Spleen (tissue), 11 donors: ENCODE results near the gene RAB3D. TPM values are rescaled to one million over a fixed set of nuclear protein-coding genes. Genes with fewer than 3 reads are reported as not detected.

Experiments
- DNase-seq: peaks from one replicate; pipeline ENCODE4 v3.0.0-alpha.2; 2020
- H3K27ac ChIP-seq, 8 donors: fragments of 200-600 bp; sonication (generic) in 7 of 8; 1 replicate in 4 of 8; 2 replicates in 4 of 8; pipeline versions ENCODE4 v1.5.0 to v1.8.0; 2016 to 2021; ENCODE audit warnings: inconsistent platforms in 4 of 8, mild to moderate bottlenecking in 4 of 8, moderate library complexity in 1 of 8
- H3K27me3 ChIP-seq, 7 donors: fragments of 200-600 bp; sonication (generic) in 6 of 7; replicated peaks in 1 of 7; 1 replicate in 4 of 7; 2 replicates in 3 of 7; pipeline versions ENCODE4 v1.5.0 to v1.8.0; 2016 to 2021; ENCODE audit warnings: inconsistent platforms in 3 of 7, mild to moderate bottlenecking in 1 of 7
- H3K36me3 ChIP-seq, 6 donors: fragments of 200-600 bp; sonication (generic) in 5 of 6; 1 replicate in 4 of 6; 2 replicates in 2 of 6; pipeline versions ENCODE4 v1.5.0 to v1.8.0; 2016 to 2021; ENCODE audit warnings: inconsistent platforms in 2 of 6
- H3K4me1 ChIP-seq, 6 donors: fragments of 200-600 bp; sonication (generic) in 5 of 6; 1 replicate in 3 of 6; 2 replicates in 3 of 6; pipeline versions ENCODE4 v1.5.0 to v1.8.0; 2016 to 2021; ENCODE audit warnings: inconsistent platforms in 3 of 6
- H3K4me3 ChIP-seq, 8 donors: fragments of 200-600 bp; sonication (generic) in 7 of 8; 1 replicate in 4 of 8; 2 replicates in 4 of 8; pipeline versions ENCODE4 v1.5.0 to v1.8.0; 2016 to 2021; ENCODE audit warnings: inconsistent platforms in 4 of 8, mild to moderate bottlenecking in 4 of 8, moderate library complexity in 2 of 8
- H3K9me3 ChIP-seq, 8 donors: fragments of 200-600 bp; sonication (generic) in 7 of 8; 1 replicate in 4 of 8; 2 replicates in 4 of 8; pipeline versions ENCODE4 v1.5.0 to v1.8.0; 2016 to 2021; ENCODE audit warnings: inconsistent platforms in 4 of 8
- POLR2A ChIP-seq, 3 donors: fragments of 450-650 bp; IDR thresholded peaks; one replicate each; pipeline ENCODE4 v1.5.1; 2017; ENCODE audit warnings: antibody characterized with exemption in 3 of 3, mild to moderate bottlenecking in 1 of 3
- POLR2AphosphoS5 ChIP-seq, 3 donors: sonication (generic); formaldehyde crosslinking; IDR thresholded peaks; one replicate each; pipeline ENCODE4 v1.5.1; 2017; ENCODE audit warnings: antibody characterized with exemption in 3 of 3
- WGBS, 5 donors: extraction: QIAGEN DNeasy Blood & Tissue Kit in 3 of 5; methylation state at CpG; one replicate each; pipeline versions ENCODE4 v1.1.5 to v1.1.7; 2013 to 2018; 5-methylcytosine and 5-hydroxymethylcytosine counted together
- intact Hi-C: fragments of 100-400 bp; cut with DNase I; formaldehyde crosslinking; loops from one replicate; pipeline ENCODE4 v1.15.0; 2023; ENCODE audit warnings: low total_unique reads
- polyA plus RNA-seq, 3 donors: library from polyadenylated mRNA; stranded (reverse); fragments of 200-250 nt; gene quantifications; one replicate each; pipeline ENCODE4 v1.2.1, GENCODE V29; 2013
- total RNA-seq, 7 donors: library from RNA; depleted of rRNA in 3 of 7; stranded (reverse); fragments of >200 nt in 3 of 7; fragmentation: NEBNext Ultra II Directional in 4 of 7; extraction: Animal tissue kit (Norgen Biotek cat#: 25700) in 4 of 7; gene quantifications; one replicate each; pipeline versions ENCODE4 v1.1.0 to v1.2.1, GENCODE V29; 2016 to 2021
- TF ChIP-seq, protein P1 (sequence below), 11 experiments: fragments of 200-600 bp in 7 of 11; fragments of 450-650 bp in 4 of 11; sonication (generic) in 4 of 11; IDR thresholded peaks in 8 of 11; conservative IDR thresholded peaks in 3 of 11; 1 replicate in 7 of 11; 2 replicates in 4 of 11; pipeline versions ENCODE4 v1.4.0 to v1.8.0; 2016 to 2021; ENCODE audit warnings: antibody characterized with exemption in 11 of 11, inconsistent platforms in 4 of 11, mild to moderate bottlenecking in 1 of 11
- donor health status: healthy with polysubstance abuse.
- donor health status: DM: no; HTN: no; CAD: no; lungs with moderate emphysema.
- donor health status: DM: no; HTN: no; CAD: no.
- donor health status: Bipolar disorder and iron deficiency.
- donor health status: healthy.
- donor health status: DM: no; HTN: no; CAD: no.
- donor health status: DM: yes; HTN: yes; CAD: no.

Gene RAB3D
- total and polyA plus RNA-seq, 10 donors: 2.5 to 51.3 (median 33.5) TPM

- Histone ChIP-seq H3K4me1 (peaks cover 19 to 47% (median 36%) of the 10 kb centered on the region in 6 donors), H3K27ac (peak overlapping the region in 1 of 8 donors; percentile 95), H3K4me3 (no peak overlapping the region), H3K27me3 (no peaks in the 10 kb centered on the region), H3K9me3 (peaks cover 0 to 10% (median 8%) of the 10 kb centered on the region in 8 donors), H3K36me3 (peaks cover 0 to 25% (median 0%) of the 10 kb centered on the region in 6 donors)
- DNase-seq: no peak
- TF ChIP-seq, protein P1, sequence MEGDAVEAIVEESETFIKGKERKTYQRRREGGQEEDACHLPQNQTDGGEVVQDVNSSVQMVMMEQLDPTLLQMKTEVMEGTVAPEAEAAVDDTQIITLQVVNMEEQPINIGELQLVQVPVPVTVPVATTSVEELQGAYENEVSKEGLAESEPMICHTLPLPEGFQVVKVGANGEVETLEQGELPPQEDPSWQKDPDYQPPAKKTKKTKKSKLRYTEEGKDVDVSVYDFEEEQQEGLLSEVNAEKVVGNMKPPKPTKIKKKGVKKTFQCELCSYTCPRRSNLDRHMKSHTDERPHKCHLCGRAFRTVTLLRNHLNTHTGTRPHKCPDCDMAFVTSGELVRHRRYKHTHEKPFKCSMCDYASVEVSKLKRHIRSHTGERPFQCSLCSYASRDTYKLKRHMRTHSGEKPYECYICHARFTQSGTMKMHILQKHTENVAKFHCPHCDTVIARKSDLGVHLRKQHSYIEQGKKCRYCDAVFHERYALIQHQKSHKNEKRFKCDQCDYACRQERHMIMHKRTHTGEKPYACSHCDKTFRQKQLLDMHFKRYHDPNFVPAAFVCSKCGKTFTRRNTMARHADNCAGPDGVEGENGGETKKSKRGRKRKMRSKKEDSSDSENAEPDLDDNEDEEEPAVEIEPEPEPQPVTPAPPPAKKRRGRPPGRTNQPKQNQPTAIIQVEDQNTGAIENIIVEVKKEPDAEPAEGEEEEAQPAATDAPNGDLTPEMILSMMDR (IDR thresholded peaks at IDR 0.05 in 8 of 11, conservative IDR thresholded peaks at IDR 0.05 in 3 of 11): no peak
- no peak for TF ChIP-seq POLR2AphosphoS5 (IDR thresholded peaks at IDR 0.05)
- no peak for TF ChIP-seq POLR2A (IDR thresholded peaks at IDR 0.05)
- 69 to 77% (median 75%) methylated on average over 6 to 7 of the region's 7 CpGs for WGBS, 5 donors
- intact Hi-C loops: no loop called here
These were observed 8.1 kb upstream of the RAB3D start for GRCh38 chr19:11347546-11348039.

- peaks cover 19 to 49% (median 36%) of the 10 kb centered on the region in 6 donors for H3K4me1 ChIP-seq
- 0 to 1% (median 1%) methylated on average over 37 to 50 of the region's 50 CpGs for WGBS, 5 donors
- H3K27ac ChIP-seq: peak within 1 kb of the TSS; percentile 43 to 95 (median 86)
- intact Hi-C loops: no loop called here
- TF ChIP-seq POLR2A (IDR thresholded peaks at IDR 0.05): peak in 2 of 3 donors; percentile 7 to 9
- TF ChIP-seq POLR2AphosphoS5 (IDR thresholded peaks at IDR 0.05): peak; percentile 80 to 85 (median 84)
- TF ChIP-seq, protein P1 (IDR thresholded peaks at IDR 0.05 in 8 of 11, conservative IDR thresholded peaks at IDR 0.05 in 3 of 11): peak in 5 of 11 experiments; percentile 12 to 38 (median 21)
- no peaks in the 10 kb centered on the region for H3K27me3 ChIP-seq
- peaks cover 0 to 37% (median 0%) of the 10 kb centered on the region in 6 donors for H3K36me3 ChIP-seq
- H3K9me3 ChIP-seq: peaks cover 0 to 10% (median 8%) of the 10 kb centered on the region in 8 donors
- DNase-seq: peak; percentile 98
- peak within 1 kb of the TSS; percentile 54 to 91 (median 64) for H3K4me3 ChIP-seq
These were observed 6.9 kb upstream of the RAB3D start, which contains the start of the genes CCDC159 and TMEM205 for GRCh38 chr19:11346104-11346940. TSS of gene CCDC159 (plus strand) at chr19:11346519. CDS start at chr19:11346607, 88 bp downstream. TSS of gene TMEM205 (minus strand) at chr19:11346268. CDS start at chr19:11345619, 649 bp downstream.

DNA sequence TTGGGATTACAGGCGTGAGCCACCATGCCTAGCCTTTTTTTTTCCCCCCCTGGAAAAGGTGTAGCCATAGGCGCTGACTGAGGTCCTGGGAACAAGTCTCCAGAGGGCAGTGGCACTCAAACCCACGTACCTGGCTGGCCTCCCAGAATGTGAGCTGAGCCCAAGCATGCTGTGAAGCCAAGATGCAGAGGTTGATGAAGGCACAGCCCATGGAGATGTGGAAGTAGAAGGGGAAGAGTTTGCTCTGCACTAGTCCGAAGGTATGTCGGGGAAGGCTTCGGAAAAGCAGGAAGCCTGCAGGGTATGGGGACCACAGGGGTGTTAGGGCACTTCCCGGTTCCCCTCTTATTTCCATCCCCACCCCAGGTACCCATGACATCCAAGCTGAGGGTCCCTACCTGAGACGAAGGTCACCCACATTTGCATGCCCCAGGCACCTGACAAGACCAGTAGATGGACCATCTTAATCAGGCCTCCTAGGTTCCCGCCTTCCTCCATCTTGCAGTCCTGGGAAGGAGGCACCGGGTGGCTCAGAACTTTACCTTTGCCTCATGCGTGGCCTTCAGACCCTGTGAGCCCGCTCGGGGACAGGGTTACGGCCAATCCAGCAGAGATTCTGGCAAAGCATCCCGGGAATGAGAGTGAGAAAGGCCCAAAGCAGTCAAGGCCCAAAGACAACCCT lies 5.8 kb upstream of the RAB3D start:
- Histone ChIP-seq H3K27ac (peak overlapping the region in 7 of 8 donors; percentile 77 to 95 (median 86)), H3K9me3 (peaks cover 0 to 10% (median 8%) of the 10 kb centered on the region in 8 donors), H3K4me1 (peaks cover 19 to 56% (median 38%) of the 10 kb centered on the region in 6 donors), H3K27me3 (no peaks in the 10 kb centered on the region), H3K36me3 (peaks cover 0 to 35% (median 0%) of the 10 kb centered on the region in 6 donors), H3K4me3 (peak overlapping the region in 7 of 8 donors; percentile 54 to 91 (median 65))
- intact Hi-C loops: no loop called here
- no peak for DNase-seq
- 46 to 68% (median 58%) methylated on average over 14 to 15 of the region's 15 CpGs for WGBS, 5 donors
- TF ChIP-seq, protein P1 (IDR thresholded peaks at IDR 0.05 in 8 of 11, conservative IDR thresholded peaks at IDR 0.05 in 3 of 11): no peak
- TF ChIP-seq POLR2AphosphoS5 (IDR thresholded peaks at IDR 0.05) (no peak), POLR2A (IDR thresholded peaks at IDR 0.05) (no peak)
